Mucosa of descending colon (tissue), 3 donors: ENCODE results near the gene SLC7A14. TPM values are rescaled to one million over a fixed set of nuclear protein-coding genes. Genes with fewer than 3 reads are reported as not detected.

Source experiments
- ATAC-seq: fragments of 200-7000 bp; cut with Tn5 transposase; one replicate; pipeline ENCODE4 v1.9.1; 2020; ENCODE audit warnings: mild to moderate bottlenecking, moderate library complexity
- DNase-seq, 3 donors: peaks; one replicate each; pipeline ENCODE4 v3.0.0-alpha.2; 2020
- H3K36me3 ChIP-seq: fragments of 200-600 bp; one replicate; pipeline ENCODE4 v1.8.0; 2021; ENCODE audit warnings: low read depth, mild to moderate bottlenecking
- H3K4me1 ChIP-seq: fragments of 200-600 bp; one replicate; pipeline ENCODE4 v1.8.0; 2021; ENCODE audit warnings: low read depth, mild to moderate bottlenecking
- H3K4me3 ChIP-seq: fragments of 200-600 bp; one replicate; pipeline ENCODE4 v1.8.0; 2021; ENCODE audit warnings: mild to moderate bottlenecking
- H3K9me3 ChIP-seq: fragments of 200-600 bp; one replicate; pipeline ENCODE4 v1.8.0; 2021; ENCODE audit warnings: mild to moderate bottlenecking
- CTCF ChIP-seq: fragments of 200-600 bp; IDR thresholded peaks from one replicate; pipeline ENCODE4 v1.8.0; 2022; ENCODE audit warnings: antibody characterized with exemption, mild to moderate bottlenecking
- intact Hi-C, 2 donors: fragments of 100-400 bp; cut with DNase I in 1 of 2; cut with micrococcal nuclease in 1 of 2; formaldehyde crosslinking; loops; one replicate each; pipeline versions ENCODE4 v1.11.0 to v1.11.1; 2022; cut with DNase I, micrococcal nuclease
- total RNA-seq, 3 donors: library from RNA; stranded (reverse); fragmentation: NEBNext Ultra II Directional in 2 of 3; extraction: Animal tissue kit (Norgen Biotek cat#: 25700) in 2 of 3; gene quantifications; one replicate each; pipeline versions ENCODE4 v1.2.1 to v1.2.4, GENCODE V29; 2021 to 2023
- donor health status: DM: no; HTN: no; CAD: no; lungs with moderate emphysema.
- donor health status: DM: no; HTN: no; CAD: no.
- donor health status: DM: no; HTN: yes; CAD: no.

The SLC7A14 gene
- total RNA-seq, 3 donors from 2014 or later: 0.26 to 2.9 (median 0.29) TPM

GRCh38 chr3:170603770-170604510 is 18.1 kb upstream of the SLC7A14 start:
- Histone ChIP-seq H3K4me3 (no peak overlapping the region), H3K36me3 (no peaks in the 10 kb centered on the region), H3K9me3 (no peaks in the 10 kb centered on the region), H3K4me1 (peaks cover 7% of the 10 kb centered on the region)
- DNase-seq (no peak), ATAC-seq (no peak)
- intact Hi-C loops: no loop called here
- TF ChIP-seq CTCF: no peak

GRCh38 chr3:170602556-170602955 is 16.7 kb upstream of the SLC7A14 start:
- DNase-seq: no peak
- TF ChIP-seq CTCF: no peak
- no peak for ATAC-seq
- intact Hi-C loops: no loop called here
- H3K36me3 ChIP-seq: no peaks in the 10 kb centered on the region
- H3K9me3 ChIP-seq: no peaks in the 10 kb centered on the region
- no peak overlapping the region for H3K4me3 ChIP-seq
- H3K4me1 ChIP-seq: peaks cover 7% of the 10 kb centered on the region

GRCh38 chr3:170600005-170600624 is 14.2 kb upstream of the SLC7A14 start:
- intact Hi-C loops: no loop called here
- DNase-seq (peak in 1 of 3 donors; percentile 9), ATAC-seq (peak; percentile 32)
- H3K4me1 ChIP-seq: peaks cover 7% of the 10 kb centered on the region
- H3K36me3 ChIP-seq: no peaks in the 10 kb centered on the region
- no peak overlapping the region for H3K4me3 ChIP-seq
- no peak for TF ChIP-seq CTCF
- no peaks in the 10 kb centered on the region for H3K9me3 ChIP-seq

- intact Hi-C loops: no loop called here
- peaks cover 7% of the 10 kb centered on the region for H3K4me1 ChIP-seq
Observed at GRCh38 chr3:170599091-170599490, 13.2 kb upstream of the SLC7A14 start.

GRCh38 chr3:170598091-170598502 is 12.2 kb upstream of the SLC7A14 start:
- ATAC-seq: peak; percentile 89
- no peak for DNase-seq
- intact Hi-C loops: no loop called here
- Histone ChIP-seq H3K4me1 (peaks cover 7% of the 10 kb centered on the region), H3K9me3 (no peaks in the 10 kb centered on the region), H3K36me3 (no peaks in the 10 kb centered on the region), H3K4me3 (no peak overlapping the region)
- TF ChIP-seq CTCF: no peak

More at GRCh38 chr3:170599091-170599490, 13.2 kb upstream of the SLC7A14 start:
- ATAC-seq: peak; percentile 80
- Histone ChIP-seq H3K4me3 (no peak overlapping the region), H3K36me3 (no peaks in the 10 kb centered on the region), H3K9me3 (no peaks in the 10 kb centered on the region)
- no peak for TF ChIP-seq CTCF
- DNase-seq: no peak
